ENCODE data around the gene DDX18.

Gene DDX18

DNA sequence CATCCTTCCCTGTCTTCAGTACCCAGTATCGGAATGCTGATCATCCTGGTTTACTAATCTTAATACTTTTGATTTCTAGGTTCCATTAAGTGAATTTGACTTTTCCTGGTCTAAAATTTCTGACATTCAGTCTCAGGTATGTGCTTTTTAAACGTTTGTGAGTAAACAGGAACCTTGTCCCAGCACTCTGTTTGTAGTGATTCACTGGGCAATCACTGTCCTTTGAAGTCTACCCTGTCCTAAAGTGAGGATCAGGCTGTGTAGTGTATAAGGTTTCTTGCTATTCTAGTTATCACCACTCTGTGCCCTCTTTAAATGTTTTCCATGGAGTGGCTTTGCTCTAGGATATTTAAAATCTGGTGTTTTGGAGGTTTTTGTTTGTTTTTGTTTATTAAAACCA is 14.4 kb downstream of the DDX18 start:
- Histone ChIP-seq H3K4me2 (ENCODE audit: low read depth, low read length) (no peak overlapping the region), H3K9me2 (replicated peaks; ENCODE audit: insufficient read depth, low read length) (no peaks in the 10 kb centered on the region), H3K4me1 (ENCODE audit: low read length) (no peaks in the 10 kb centered on the region), H3K79me2 (ENCODE audit: low read length) (no peaks in the 10 kb centered on the region), H3F3A (ENCODE audit: insufficient read depth, low read length) (no peaks in the 10 kb centered on the region), H2AFZ (ENCODE audit: low read length) (no peak overlapping the region), H3K9me3 (replicated peaks; ENCODE audit: insufficient read depth, low read length) (no peaks in the 10 kb centered on the region), H3K36me3 (replicated peaks; ENCODE audit: insufficient read depth, low read length) (peaks cover 6% of the 10 kb centered on the region), H3K9ac (ENCODE audit: low read length) (no peak overlapping the region), H3K4me3 (ENCODE audit: low read length) (no peak overlapping the region), H3K27ac (ENCODE audit: low read length) (no peak overlapping the region), H4K20me1 (ENCODE audit: insufficient read depth, low read length) (no peaks in the 10 kb centered on the region), H3K27me3 (replicated peaks; ENCODE audit: insufficient read depth, low read length) (no peaks in the 10 kb centered on the region)
- TF ChIP-seq CTCF (IDR thresholded peaks at IDR 0.05; ENCODE audit: low read length) (no peak), EZH2phosphoT487 (IDR thresholded peaks at IDR 0.05; ENCODE audit: low read length) (no peak), EZH2 (optimal IDR thresholded peaks at IDR 0.05; ENCODE audit: low read depth, low read length) (no peak)
- no peak for DNase-seq

DNA sequence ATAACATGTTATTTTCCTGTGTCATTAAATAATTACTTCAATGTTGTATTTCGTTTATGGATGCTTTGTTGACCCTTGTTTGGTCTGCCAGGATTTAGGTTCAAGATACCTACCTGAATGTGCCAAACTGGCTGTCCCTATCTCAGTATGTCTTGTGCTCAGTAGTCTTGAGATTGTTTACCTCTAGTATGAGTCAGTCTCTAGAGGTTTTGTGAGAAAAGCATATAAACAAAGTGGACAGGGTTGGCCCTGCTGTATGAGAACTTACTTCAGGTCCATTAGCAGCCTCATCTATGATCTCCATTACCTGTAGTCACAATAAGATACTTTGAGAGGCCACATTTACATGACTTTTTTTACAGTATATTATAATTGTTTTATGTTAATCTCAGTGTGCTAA is 17.8 kb downstream of the DDX18 start:
- Histone ChIP-seq H2AFZ (ENCODE audit: low read length) (no peak overlapping the region), H3K79me2 (ENCODE audit: low read length) (no peaks in the 10 kb centered on the region), H3F3A (ENCODE audit: insufficient read depth, low read length) (no peaks in the 10 kb centered on the region), H3K27ac (ENCODE audit: low read length) (no peak overlapping the region), H3K4me2 (ENCODE audit: low read depth, low read length) (no peak overlapping the region), H4K20me1 (ENCODE audit: insufficient read depth, low read length) (no peaks in the 10 kb centered on the region), H3K27me3 (replicated peaks; ENCODE audit: insufficient read depth, low read length) (no peaks in the 10 kb centered on the region), H3K9me3 (replicated peaks; ENCODE audit: insufficient read depth, low read length) (no peaks in the 10 kb centered on the region), H3K9me2 (replicated peaks; ENCODE audit: insufficient read depth, low read length) (no peaks in the 10 kb centered on the region), H3K4me3 (ENCODE audit: low read length) (no peak overlapping the region), H3K4me1 (ENCODE audit: low read length) (no peaks in the 10 kb centered on the region), H3K36me3 (replicated peaks; ENCODE audit: insufficient read depth, low read length) (no peaks in the 10 kb centered on the region), H3K9ac (ENCODE audit: low read length) (no peak overlapping the region)
- DNase-seq: no peak
- TF ChIP-seq EZH2 (optimal IDR thresholded peaks at IDR 0.05; ENCODE audit: low read depth, low read length): no peak
- TF ChIP-seq CTCF (IDR thresholded peaks at IDR 0.05; ENCODE audit: low read length): no peak
- no peak for TF ChIP-seq EZH2phosphoT487 (IDR thresholded peaks at IDR 0.05; ENCODE audit: low read length)

DNA sequence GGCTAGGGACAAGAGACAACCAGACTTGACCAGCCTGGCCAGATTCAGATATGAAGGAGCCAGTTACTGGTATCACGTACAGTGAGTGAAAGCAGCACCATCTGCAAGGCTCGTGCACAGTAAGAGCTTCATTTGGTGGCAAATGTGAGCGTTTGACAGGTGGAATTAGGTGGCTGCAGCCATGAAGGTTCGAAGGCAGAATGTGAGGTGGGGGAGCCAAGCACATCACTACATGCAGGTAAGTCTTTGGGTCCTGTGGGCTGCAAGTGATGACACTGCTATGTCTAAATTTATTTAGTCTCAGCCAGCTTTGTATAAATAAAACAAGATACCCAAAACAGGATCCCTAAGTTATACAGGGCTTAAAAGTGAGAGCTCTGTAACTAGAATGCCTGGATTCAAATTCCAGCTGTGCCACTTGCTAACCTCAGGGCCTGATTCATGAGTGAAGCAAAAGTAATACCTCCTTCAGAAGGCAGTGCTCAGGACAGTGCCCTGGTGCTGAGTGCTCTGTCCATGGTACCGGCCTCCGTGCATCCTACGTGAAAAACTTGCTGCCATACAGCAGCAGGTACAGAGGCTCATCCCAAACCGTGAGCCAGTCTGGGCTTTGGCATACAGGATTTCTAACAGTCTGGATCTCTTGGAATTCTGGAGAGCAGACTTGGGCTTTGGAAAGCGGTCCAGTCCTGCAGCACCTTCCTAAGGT is 18.6 kb downstream of the DDX18 start:
- Histone ChIP-seq H3K79me2 (ENCODE audit: low read length) (no peaks in the 10 kb centered on the region), H3K27ac (ENCODE audit: low read length) (no peak overlapping the region), H3K4me3 (ENCODE audit: low read length) (no peak overlapping the region), H3K36me3 (replicated peaks; ENCODE audit: insufficient read depth, low read length) (no peaks in the 10 kb centered on the region), H3K27me3 (replicated peaks; ENCODE audit: insufficient read depth, low read length) (no peaks in the 10 kb centered on the region), H3K9me2 (replicated peaks; ENCODE audit: insufficient read depth, low read length) (no peaks in the 10 kb centered on the region), H3K4me2 (ENCODE audit: low read depth, low read length) (no peak overlapping the region), H3K9me3 (replicated peaks; ENCODE audit: insufficient read depth, low read length) (no peaks in the 10 kb centered on the region), H2AFZ (ENCODE audit: low read length) (no peak overlapping the region), H3K4me1 (ENCODE audit: low read length) (no peaks in the 10 kb centered on the region), H3K9ac (ENCODE audit: low read length) (no peak overlapping the region), H3F3A (ENCODE audit: insufficient read depth, low read length) (no peaks in the 10 kb centered on the region), H4K20me1 (ENCODE audit: insufficient read depth, low read length) (no peaks in the 10 kb centered on the region)
- TF ChIP-seq EZH2 (optimal IDR thresholded peaks at IDR 0.05; ENCODE audit: low read depth, low read length) (no peak), EZH2phosphoT487 (IDR thresholded peaks at IDR 0.05; ENCODE audit: low read length) (no peak), CTCF (IDR thresholded peaks at IDR 0.05; ENCODE audit: low read length) (no peak)
- DNase-seq: no peak
